Forelimb muscle (tissue), 1 donor: ENCODE data around the gene AGO4. TPM values are rescaled to one million over a fixed set of nuclear protein-coding genes. Genes with fewer than 3 reads are reported as not detected.
"Not testable (repeated sequence)": the region's sequence is repeated elsewhere in the genome, so short reads cannot be mapped to it uniquely, and the experiment has no call there.

ENCODE experiments used
- DNase-seq: peaks from one replicate; pipeline ENCODE4 v3.0.0-alpha.2; 2013; ENCODE audit warnings: low read depth
- polyA plus RNA-seq: library from polyadenylated mRNA; unstranded; fragments of 120-200 nt; gene quantifications from one replicate; pipeline ENCODE4 v1.2.1, GENCODE V29; 2013; ENCODE audit not compliant: insufficient read length

The AGO4 gene
- polyA plus RNA-seq, 1 donor = 13.2 TPM

DNA sequence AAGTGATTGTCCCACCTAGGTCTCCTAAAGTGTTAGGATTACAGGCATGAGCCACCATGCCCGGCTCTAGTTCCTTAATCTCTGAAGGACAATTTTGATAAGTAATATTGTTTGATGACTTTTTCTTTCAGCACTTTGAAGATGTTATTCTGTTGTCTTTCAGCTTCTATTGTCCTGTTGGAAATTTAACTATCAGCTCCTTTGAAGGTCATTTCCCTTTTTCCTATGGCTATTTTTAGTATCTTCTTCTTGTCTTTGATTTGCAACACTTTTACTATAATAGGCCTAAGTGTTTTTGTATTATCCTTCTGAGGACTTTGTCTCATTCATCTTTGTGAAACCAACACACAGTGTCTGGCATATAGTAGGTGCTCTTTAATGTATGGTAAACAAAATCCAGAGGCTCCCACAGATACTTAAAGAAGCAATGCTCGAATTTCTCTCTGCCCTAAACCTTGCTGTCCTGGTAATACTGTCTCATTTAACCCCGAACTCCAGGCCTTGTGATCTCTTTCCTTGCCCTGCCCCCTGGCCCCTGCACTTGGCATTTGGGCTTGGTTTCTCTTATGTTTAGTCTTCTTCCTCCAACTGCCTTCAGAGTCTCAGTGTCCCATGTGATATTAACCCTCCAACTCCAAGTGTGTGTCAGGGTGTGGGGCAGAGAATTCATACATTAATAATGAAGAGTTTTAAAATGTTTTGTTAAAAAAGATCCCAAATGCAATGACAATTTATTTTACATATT, 56.2 kb downstream of the AGO4 start:
- no peak for DNase-seq

DNA sequence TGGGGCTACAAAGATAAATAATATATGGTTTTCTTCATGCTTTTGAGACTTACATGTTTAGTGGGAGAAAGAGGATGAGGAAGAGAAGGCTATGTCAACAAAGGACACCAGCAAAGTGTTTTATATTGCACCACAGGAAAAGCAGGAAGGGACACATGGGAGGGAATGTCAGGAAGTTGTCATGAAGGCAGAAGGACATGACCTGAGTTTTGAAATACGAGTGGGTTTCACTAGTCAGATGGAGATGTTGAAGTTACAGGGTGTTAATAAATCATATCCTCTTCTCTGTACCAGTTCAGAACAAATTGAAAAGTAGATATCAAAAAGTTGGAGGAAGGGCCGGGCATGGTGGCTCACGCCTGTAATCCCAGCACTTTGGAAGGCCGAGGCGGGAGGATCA, 57.0 kb downstream of the AGO4 start:
- DNase-seq = no peak

DNA sequence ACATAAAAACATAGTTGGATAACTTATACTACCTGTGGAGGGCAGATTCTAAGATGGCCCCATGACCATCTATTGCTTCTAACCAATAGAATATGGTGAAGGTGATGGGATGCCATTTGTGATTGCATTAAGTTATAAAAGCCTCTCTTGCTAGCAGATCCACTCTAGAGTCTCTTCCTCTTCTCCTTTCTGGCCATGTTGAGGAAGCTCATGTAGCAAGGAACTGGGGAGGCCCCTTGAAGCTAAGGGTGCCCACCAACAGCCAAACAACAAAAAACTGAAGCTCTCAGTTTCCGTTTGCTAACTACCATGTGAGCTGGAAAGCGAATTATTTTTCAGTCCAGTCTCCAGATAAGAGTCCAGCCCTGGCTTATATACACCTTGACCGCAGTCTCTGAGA, 59.2 kb downstream of the AGO4 start:
- no peak for DNase-seq

DNA sequence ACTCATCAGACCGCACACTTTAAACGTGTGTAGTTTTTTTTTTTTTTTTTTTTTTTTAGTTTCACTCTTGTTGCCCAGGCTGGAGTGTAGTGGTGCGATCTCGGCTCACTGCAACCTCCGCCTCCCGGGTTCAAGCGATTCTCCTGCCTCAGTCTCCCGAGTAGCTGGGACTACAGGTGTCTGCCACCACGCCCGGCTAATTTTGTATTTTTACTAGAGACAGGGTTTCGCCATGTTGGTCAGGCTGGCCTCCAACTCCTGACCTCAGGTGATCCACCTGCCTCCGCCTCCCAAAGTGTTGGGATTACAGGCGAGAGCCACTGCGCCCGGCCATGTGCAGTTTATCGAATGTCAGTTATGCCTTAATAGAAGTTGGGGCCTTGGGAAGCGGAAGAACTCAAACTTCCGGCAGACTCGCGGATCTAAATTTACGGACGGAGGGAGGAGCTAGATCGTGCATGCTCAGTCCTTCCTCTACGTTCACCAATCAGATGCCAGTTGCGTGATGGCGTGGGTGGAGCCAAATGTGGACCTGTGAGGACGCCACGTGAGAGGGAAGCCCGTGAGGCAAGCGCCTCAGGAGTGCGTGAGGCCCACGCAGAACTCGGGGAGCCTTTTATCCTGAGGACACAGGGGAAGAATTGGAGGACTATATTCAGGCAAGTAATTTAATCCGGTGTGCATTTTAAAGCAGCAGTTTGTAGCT, 61.6 kb downstream of the AGO4 start:
- not testable (repeated sequence) for DNase-seq

DNA sequence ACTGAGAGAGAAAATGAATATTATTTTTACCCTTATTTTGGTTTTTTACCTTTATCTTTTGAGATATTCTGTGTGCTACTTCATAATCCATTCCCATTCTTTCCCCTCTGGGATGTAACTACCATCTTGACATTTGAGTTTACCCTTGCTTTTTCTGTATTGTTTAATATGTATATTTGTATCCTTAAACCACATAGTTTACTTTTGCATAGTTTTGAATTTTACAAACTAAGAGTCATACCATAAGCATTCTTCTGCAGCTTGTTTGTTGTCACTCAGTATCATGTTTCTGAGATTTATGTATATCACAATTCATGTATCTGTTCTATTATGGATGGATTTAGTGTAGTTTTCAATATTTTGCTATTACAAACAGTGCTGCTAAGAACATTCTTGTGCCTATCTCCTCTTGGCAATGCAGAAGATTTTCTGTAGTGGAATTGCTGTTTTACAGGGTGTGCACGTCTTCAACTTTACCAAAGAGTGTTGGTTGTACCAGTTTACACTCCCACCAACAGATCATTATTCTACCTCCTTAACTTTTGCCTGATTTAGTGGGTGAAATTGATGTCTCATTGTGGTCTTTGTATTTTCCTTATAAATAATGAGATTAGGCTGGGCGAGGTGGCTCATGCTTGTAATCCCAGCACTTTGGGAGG, 63.0 kb downstream of the AGO4 start:
- DNase-seq = no peak

DNA sequence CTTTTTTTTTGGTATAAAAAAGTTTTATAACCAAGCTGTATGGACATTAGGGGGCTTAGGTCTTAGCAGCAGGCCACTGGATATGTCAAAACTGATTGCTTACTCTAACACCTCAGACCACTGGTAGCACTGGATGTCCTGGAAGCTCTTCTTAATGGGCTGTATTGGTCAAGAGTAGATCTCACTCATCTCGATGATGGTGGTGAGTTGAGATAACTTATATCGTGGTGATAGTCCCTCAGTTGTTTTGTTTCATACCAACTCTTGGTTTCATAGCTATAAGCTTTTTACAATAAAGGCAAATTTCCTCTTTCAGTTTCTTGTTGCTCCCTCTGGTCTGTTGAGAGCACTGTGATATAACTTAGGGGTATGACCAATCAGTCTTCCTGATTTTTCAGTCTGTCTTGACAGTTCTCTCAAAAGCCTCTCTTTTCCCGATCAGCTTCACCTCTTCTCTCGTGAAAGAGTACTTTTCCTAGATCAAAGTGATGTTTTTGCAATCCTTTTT, 65.5 kb downstream of the AGO4 start:
- no peak for DNase-seq

DNA sequence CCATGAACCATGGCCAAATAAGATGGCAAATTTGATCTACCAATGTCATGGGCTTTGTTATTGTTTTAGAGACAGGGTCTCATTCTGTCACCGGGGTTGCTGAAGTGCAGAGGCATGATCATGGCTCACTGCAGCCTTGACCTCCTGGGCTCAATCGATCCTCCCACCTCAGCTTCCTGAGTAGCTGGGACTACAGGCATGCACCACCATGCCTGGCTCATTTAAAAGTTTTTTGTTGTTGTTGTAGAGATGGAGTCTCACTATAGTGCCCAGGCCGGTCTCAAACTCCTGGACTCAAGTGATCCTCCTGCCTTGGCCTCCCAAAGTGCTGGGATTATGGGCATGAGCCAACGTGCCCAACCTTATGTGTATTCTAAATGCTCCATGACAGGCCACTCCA, 66.3 kb downstream of the AGO4 start:
- DNase-seq = not testable (repeated sequence)

DNA sequence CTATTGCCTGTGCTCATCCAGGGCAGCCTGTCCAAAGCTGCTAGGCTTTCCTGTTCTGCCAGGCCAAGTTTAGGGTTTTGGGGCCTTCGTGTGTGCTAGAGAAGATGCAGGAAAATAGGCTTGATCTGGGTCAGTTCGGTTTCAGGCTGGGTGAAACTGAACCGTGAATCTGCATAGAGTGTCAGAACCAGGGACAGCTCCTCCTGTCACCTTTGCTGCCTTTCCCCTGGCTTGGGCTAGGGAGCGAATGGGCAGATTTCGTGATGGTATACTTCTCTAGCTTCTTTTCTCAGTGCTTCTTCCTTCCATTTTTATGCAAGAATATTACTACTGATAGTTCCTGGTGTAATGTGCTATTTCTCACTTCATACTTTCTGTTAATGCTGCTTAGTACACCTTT, 69.2 kb downstream of the AGO4 start:
- no peak for DNase-seq

DNA sequence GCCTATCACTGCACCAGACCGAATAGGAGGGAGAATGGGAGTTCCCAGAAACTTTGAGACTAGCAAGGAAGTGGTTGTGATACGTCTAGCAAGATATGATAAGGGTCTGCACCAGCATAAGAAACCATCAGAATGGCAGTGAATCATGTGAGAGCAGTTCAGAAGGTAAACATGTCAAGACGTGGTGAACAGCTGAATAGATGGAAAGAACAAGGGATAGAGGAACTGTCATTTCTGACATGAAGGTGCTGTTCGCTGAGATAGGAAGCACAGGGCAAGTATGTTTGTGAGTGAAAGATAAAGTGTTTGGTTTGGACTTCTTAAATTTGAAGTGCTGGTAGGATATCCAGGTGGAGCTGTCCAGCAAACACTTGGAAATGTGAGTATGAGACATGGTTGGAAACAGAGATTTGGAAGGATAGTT, 74.0 kb downstream of the AGO4 start:
- no peak for DNase-seq

DNA sequence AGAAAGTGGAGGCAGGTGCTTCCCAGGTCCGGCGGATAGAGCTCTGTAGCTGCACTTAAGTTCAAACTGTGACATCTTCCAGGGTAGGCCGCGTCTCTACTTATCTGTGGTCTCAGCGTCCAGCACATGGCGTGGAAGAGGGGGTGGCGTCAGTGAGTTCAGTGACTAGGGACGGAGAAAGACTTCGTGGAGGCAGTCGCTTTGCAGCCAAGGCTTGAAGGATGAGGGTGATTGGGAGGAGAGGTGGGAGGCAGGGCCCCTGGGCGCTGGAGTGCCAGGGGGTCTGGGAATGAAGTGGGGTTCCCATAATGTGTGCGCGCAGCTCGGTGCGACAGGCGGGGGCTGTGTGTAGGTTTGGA, 74.7 kb downstream of the AGO4 start:
- no peak for DNase-seq

DNA sequence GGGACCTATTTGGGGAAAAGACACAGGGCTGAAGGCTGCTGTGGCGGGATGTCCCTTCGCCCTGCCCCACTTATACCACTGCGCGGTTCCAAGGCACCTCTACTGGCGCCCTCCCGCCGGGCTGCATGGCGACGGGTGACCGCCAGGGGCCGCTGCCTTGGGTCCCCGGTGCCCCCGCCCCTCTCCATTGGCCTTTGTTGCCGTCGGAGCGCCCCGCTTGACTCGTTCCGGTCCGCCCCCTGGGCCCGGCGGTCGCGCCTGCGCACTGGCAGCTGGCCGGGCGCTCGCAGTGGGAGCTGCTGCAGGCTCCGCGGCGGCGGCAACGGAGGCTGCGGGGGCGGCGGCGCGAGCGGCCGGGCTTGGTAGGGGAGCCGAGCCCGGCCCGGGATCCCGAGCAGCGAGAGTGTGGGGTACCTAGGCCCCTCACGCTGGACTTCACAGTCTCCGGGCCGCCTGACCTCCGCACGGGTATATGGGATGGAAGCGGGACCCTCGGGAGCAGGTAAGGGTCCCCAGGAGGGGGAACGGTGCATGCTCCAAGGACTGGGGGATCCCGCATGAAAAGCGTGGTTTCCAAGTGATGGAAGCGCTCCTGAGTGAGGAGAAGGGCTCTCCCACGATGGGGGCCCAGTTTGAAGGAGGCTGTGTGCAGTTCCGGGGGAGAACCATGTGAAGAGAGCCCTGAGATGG, 75.3 kb downstream of the AGO4 start, which contains the start of gene AGO1:
Gene AGO1 (plus strand): TSS at position 265 of the 690 bp plus-strand sequence. CDS start 213 bp downstream, at position 478.
- DNase-seq = peak; percentile 57

DNA sequence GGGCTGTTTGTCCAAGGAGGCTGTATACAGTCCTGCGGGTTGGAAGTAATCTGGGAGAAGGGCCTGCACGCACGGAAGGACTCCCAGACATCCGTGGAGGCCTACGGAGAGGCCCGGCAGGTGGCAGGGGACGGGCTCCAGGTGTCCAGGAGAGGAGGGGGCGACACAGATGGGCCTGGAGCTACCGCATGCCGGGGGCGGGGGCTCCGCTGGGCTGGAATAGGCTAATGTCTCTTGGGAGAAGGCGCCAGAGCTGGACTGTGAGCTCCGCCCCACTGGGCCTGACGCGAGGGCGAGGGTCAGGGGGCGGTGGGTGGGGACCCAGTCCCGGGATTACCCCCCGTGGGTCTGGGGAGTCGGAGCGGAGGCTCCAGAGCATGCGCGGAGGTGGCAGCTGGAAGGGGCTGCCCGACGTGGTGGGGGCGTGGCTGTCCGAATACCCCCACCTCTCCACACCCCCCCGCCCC, 75.9 kb downstream of the AGO4 start:
- DNase-seq = no peak

DNA sequence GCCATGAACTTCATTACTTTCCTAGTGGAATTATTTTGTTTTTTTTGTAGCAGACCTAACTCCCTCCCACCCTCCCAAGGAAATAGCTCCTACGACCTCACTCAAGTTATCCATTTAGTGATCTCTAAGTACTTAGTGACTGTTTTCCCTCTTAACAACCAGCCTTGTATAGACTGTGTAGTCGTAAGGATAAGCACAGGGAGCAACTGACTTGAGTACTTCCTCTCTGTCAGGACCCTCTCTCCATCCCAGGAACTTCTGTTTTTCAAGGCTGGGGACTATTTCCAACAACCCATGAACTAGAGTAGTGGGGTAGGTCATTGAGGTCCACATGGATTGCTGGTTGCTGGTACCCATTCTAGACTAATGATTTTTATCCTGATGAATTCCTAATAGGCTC, 77.1 kb downstream of the AGO4 start:
- DNase-seq = no peak

DNA sequence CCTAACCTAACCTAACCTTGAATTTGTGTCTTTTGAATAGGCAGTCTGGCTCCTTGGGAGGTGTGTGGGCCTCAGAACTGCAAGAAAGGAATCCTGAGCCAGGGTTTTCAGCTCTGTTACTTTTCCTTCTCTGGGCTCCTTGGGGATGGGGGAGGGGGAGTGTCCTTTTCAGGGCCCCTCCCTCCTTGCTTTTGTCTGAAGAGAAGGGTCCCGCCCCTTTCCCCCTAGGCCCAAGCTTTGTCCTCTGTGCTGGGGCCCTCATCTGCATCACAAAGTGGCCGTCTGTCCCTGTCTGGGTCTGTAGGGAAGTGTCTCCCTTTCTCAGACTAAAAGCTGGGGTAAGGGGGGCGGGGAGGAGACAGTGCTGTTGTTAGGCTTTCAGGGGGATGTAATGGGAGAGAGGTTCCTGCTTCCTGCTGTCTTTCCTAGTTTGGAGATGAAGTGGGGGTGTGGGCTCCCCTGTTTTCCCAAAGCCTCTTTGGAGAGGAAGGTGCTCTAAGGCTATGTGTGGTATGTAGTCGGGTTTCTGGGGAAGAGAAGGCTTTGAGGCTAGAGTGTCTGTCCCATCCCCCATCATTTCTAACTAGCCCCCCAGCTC, 78.2 kb downstream of the AGO4 start:
- no peak for DNase-seq

DNA sequence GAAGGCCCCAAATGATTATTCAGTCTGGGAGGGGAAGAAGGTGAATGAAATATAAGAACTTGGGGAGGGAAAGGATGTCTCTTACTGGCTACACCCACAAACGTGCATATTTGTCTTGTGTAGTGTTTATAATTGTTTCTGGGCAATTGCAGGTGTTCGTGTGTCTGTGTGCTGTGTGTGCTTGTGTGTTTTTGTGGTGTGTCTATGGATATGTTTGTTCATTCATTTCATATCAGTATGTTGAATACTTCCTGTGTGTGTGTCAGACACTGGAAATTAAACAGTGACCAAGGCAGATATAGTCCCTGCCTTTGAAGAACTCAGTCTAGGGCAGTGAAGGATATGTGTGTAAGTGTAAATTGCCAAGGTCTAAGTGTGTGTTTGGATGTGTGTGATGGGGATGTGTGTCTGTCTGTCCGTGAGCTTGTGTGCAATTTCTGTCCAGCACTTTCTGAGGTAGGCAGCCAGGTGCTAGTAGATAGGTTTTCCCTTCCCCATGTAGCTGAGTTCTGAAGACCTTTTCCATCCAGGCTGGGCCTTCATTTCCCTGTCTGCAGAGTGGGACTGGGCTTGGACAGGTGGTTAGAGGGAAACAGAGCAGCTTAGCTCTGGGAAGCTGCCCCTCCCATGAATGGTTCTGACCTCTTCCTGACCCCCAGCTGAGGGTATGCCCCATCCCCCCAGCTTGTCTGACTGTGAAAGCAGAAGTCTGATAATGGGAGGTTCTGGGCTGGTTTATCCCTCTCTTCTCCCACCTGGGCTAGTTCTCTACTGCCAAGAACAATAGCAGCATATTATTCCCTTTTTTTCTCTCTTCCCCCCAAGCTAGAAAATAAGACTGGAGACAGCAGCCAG, 79.0 kb downstream of the AGO4 start:
- DNase-seq = no peak

DNA sequence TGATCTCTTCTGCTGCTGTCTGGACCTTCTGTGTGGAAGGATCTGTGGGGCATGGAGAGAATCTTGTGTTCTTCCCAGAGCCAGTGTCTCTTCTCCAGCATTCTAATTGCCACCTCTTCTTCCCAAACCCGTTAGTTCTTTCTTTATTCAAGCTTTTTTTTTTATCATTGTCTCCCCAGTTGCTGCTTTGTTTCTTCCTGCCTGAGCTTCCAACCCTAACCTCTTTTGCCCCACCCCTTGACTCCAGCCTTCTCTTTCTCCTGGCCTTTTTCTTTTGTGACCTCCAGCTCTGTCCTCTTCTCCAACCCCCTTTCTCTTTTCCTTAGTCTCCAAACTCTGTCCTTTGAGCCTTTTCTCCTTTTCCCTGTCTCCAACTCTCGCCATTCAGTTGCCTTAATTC, 79.7 kb downstream of the AGO4 start:
- DNase-seq = no peak

DNA sequence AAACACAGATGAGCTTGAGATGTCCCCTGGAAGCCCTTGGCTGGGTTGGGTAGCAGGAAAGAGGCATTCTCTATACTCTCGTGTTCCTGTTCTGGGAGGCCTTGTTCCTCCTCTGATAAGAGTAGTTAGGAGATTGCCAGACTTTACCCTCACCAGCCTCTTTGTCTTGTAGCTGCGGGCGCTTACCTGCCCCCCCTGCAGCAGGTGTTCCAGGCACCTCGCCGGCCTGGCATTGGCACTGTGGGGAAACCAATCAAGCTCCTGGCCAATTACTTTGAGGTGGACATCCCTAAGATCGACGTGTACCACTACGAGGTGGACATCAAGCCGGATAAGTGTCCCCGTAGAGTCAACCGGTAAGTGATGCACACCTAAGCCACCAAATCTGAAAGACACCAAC, 80.4 kb downstream of the AGO4 start:
- DNase-seq = no peak

DNA sequence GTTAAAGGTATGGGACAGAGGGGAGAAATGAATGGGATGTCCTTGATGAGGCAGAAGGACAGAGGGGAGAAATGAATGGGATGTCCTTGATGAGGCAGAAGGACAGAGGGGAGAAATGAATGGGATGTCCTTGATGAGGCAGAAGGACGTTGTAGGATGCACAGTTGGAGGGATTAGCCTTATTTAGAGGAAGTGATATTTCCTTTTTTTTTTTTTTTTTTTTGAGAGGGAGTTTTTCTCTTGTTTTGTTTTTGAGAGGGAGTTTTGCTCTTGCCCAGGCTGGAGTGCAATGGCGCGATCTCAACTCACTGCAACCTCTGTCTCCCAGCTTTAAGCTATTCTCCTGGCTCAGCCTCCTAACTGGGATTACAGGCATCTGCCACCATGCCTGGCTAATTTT, 81.2 kb downstream of the AGO4 start:
- DNase-seq = not testable (repeated sequence)

DNA sequence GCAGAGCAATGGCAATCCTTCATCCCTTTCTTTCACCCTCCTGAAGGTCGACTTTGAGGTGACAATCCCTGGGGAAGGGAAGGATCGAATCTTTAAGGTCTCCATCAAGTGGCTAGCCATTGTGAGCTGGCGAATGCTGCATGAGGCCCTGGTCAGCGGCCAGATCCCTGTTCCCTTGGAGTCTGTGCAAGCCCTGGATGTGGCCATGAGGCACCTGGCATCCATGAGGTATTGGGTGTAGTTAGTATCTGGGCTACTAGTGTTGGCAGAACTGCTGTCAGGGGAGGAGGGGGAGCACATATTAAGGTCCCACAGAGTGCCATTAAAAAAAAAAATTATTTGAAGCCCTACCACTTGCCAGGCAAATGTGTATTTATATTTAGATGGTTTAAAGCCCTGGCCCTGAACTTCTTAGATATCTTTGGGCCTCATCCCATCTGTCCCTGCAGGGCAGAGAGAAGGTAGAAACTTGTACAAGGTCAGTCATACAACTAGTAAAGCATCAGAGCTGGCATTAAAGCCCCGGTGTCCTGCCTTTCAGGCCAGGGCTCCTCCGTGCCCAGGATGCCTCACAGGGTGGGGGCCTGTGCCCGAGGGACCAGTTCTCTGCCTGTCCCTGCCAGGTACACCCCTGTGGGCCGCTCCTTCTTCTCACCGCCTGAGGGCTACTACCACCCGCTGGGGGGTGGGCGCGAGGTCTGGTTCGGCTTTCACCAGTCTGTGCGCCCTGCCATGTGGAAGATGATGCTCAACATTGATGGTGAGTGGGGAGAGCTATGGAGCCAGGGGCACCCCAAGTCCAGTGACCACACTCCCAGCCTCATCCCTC, 85.4 kb downstream of the AGO4 start:
- DNase-seq = no peak

DNA sequence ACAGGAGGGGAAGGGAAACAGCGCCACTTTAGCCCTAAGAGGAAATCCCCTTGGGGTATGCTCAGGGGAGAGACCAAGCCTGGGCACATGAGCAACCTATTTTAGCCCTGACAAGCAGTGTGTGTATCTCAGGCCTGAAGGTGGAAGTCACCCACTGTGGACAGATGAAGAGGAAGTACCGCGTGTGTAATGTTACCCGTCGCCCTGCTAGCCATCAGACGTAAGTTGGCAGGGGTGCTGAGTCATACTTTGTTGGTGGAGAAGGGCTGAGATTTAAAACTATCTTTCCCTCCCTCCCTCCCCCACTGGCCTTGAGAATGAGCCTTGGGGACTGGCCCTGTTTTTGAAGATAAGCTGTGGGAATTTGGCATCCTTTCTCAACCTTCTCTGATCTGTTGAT, 86.4 kb downstream of the AGO4 start:
- no peak for DNase-seq
